Upper lobe of left lung (tissue), 4 donors: ENCODE results near the gene RER1.

Experiments used
- CTCF ChIP-seq, 6 experiments: fragments of 450-650 bp in 4 of 6; fragments of 200-600 bp in 2 of 6; sonication (generic) in 2 of 6; IDR thresholded peaks; one replicate each; pipeline ENCODE4 v1.5.1; 2016 to 2019; ENCODE audit warnings: antibody characterized with exemption in 6 of 6
- POLR2A ChIP-seq, 4 donors: fragments of 450-650 bp; IDR thresholded peaks; one replicate each; pipeline ENCODE4 v1.5.1; 2016 to 2017; ENCODE audit warnings: antibody characterized with exemption in 4 of 4, mild to moderate bottlenecking in 2 of 4

- TF ChIP-seq CTCF (IDR thresholded peaks at IDR 0.05): no peak
- TF ChIP-seq POLR2A (IDR thresholded peaks at IDR 0.05): no peak
These were observed 32.7 kb upstream of the RER1 start for GRCh38 chr1:2358651-2359640.
